IPS-20b (cell line): ENCODE measurements around the gene FCAMR.

ENCODE experiments used
- H3K27ac ChIP-seq: one replicate; pipeline ENCODE4 v1.5.1; 2013; ENCODE audit warnings: low read length
- H3K27me3 ChIP-seq: 2 replicates; pipeline ENCODE4 v1.6.1; 2013; ENCODE audit warnings: mild to moderate bottlenecking, low read length, inconsistent platforms; ENCODE audit not compliant: insufficient read depth
- H3K36me3 ChIP-seq: 2 replicates; pipeline ENCODE4 v1.6.1; 2013; ENCODE audit warnings: low read depth, mild to moderate bottlenecking, inconsistent platforms, low read length, moderate library complexity; ENCODE audit not compliant: insufficient read depth
- H3K4me1 ChIP-seq: 2 replicates; pipeline ENCODE4 v1.6.1; 2013; ENCODE audit warnings: mild to moderate bottlenecking, control low read depth, inconsistent platforms, low read length, moderate library complexity; ENCODE audit not compliant: insufficient read depth
- H3K4me3 ChIP-seq: 2 replicates; pipeline ENCODE4 v1.5.1; 2013; ENCODE audit warnings: mild to moderate bottlenecking, low read length, inconsistent platforms
- H3K9ac ChIP-seq: 2 replicates; pipeline ENCODE4 v1.6.1; 2013; ENCODE audit warnings: low read depth, mild to moderate bottlenecking, inconsistent platforms, low read length, moderate library complexity
- H3K9me3 ChIP-seq: 2 replicates; pipeline ENCODE4 v1.6.1; 2013; ENCODE audit warnings: mild to moderate bottlenecking, low read depth, low read length, inconsistent platforms; ENCODE audit not compliant: insufficient read depth

FCAMR gene, protein sequence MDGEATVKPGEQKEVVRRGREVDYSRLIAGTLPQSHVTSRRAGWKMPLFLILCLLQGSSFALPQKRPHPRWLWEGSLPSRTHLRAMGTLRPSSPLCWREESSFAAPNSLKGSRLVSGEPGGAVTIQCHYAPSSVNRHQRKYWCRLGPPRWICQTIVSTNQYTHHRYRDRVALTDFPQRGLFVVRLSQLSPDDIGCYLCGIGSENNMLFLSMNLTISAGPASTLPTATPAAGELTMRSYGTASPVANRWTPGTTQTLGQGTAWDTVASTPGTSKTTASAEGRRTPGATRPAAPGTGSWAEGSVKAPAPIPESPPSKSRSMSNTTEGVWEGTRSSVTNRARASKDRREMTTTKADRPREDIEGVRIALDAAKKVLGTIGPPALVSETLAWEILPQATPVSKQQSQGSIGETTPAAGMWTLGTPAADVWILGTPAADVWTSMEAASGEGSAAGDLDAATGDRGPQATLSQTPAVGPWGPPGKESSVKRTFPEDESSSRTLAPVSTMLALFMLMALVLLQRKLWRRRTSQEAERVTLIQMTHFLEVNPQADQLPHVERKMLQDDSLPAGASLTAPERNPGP

DNA sequence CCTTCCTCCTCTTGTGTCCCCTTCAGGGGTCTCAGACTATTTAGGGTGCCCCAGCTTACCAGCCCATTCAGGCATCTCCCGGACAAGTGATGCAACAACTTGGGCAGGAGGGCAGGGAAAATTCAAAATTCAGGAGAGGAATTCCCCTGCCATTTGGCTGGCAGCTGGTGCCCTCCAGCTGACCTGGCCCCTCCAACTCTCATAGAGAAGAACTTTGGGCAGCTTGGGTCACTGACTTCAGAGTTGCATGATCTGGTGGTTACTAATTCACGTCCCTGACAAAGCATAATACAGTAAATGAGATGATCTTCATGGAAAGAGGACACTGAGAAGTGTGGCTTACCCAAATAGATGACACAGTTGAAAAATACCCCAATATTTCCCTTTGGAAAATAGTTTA lies at the start of gene FCAMR:
FCAMR (minus strand) TSS at position 15 of the 400 bp plus-strand sequence. CDS start 335 bp downstream, outside the sequence.
- Histone ChIP-seq H3K4me3 (no peak within 1 kb of the TSS), H3K9ac (no peak within 1 kb of the TSS), H3K27ac (no peak within 1 kb of the TSS), H3K36me3 (no peaks in the 10 kb centered on the region), H3K4me1 (no peaks in the 10 kb centered on the region), H3K9me3 (no peaks in the 10 kb centered on the region), H3K27me3 (no peaks in the 10 kb centered on the region)

DNA sequence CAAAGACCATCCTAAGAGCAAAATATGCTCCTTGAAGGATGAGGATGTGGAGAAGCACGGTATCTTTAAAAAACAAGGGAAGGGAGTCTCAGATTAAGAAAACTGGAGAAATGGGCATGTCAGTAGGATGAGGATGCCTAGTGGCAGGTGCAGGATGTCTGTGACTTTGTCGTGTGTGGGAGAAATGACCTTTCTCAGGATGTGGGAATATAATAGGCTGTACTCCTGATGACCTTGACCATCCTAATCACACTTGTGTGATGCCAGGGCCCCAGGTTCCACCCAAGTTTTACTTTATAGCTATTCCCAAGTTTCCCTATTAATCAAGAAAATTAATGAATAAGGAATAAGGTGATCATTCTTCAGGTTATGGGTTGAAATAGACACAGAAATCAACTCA lies 49.4 kb upstream of the FCAMR start:
- H3K36me3 ChIP-seq: no peaks in the 10 kb centered on the region
- no peak overlapping the region for H3K9ac ChIP-seq
- no peak overlapping the region for H3K4me3 ChIP-seq
- no peaks in the 10 kb centered on the region for H3K4me1 ChIP-seq
- H3K27ac ChIP-seq: no peak overlapping the region
- no peaks in the 10 kb centered on the region for H3K27me3 ChIP-seq
- H3K9me3 ChIP-seq: no peaks in the 10 kb centered on the region

DNA sequence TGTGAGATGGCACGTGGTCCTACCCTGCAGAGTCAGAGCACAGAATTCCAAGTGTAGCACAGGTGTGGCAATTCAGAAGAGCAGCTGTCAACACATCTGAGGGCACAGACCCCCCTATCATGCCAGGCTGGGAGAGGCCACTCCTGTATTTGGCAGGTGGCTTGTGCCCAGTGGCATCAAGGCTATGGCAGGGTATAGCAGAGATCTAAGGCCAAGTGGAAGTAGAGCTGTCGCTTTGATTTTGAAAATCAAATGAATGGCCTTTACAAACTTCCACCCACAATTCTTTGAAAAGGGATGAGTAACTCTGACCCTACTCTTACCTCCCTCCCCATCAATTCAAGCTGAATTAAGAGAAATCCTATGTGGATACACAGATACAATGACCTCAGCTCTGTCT lies 48.9 kb upstream of the FCAMR start:
- no peak overlapping the region for H3K4me3 ChIP-seq
- H3K27me3 ChIP-seq: no peaks in the 10 kb centered on the region
- H3K9me3 ChIP-seq: no peaks in the 10 kb centered on the region
- no peaks in the 10 kb centered on the region for H3K36me3 ChIP-seq
- no peak overlapping the region for H3K9ac ChIP-seq
- no peaks in the 10 kb centered on the region for H3K4me1 ChIP-seq
- H3K27ac ChIP-seq: no peak overlapping the region

DNA sequence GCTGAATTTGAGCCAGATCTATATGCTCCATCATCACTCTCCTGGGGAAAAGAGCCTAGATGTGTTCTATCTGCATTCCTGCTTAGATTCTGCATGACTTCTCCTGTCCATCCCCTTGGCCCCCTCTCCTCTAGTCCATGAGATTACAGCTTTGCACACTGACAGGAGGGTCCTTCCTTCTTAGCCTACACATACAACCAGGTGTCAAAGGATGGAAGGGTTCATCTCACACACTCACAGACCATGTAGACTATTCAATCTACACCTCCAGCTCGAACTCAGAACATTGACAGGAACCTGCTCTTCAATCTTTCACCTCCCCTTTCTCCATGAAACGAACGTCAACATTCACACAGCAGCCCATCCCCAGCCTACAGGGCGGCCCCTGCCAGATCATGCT lies 48.4 kb upstream of the FCAMR start:
- H3K9me3 ChIP-seq: no peaks in the 10 kb centered on the region
- no peaks in the 10 kb centered on the region for H3K36me3 ChIP-seq
- no peak overlapping the region for H3K27ac ChIP-seq
- no peaks in the 10 kb centered on the region for H3K4me1 ChIP-seq
- H3K9ac ChIP-seq: no peak overlapping the region
- H3K27me3 ChIP-seq: no peaks in the 10 kb centered on the region
- no peak overlapping the region for H3K4me3 ChIP-seq

DNA sequence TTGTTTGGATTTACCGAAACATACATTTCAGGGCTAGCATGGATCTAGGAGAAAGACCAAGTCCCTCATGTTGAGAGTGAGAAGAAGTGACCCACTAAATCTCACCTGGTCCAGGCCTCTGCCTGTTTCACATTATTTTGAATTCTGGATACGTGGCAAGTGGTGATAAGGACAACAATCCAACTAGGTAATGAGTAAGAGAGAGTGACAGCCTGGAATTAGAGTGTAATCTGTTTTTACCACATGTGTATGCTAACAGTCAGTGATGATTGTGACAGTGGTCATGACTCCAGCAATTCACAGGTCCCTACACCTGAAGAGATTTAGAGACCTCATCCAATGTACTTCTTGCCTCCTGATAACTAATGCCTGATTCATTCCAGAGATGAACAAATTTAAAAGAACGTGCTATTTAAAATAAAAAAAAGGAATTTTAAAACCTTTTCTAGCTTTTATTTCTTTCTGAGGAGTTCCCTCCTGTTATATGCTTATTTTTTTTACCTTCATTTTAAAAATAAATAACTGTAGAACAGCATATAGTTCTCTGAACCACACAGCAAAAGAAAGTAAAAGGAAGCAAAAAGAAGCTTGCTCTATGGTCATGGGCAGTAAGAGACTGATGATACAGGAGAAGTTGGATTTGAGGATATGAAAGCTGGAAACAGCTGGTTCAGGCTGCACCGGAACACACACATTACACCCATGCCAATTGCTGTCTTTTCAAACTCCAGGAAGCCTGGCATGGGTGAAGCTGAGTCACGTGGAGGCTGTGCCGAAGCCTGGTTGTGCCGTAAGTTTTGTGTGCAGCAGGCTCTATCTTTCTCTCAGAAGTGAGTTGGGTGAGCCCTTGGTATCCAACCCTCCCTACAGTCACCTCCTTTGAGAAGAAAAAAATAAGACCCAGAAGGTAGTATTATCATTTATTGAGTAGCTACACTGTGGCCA lies 47.6 kb upstream of the FCAMR start:
- Histone ChIP-seq H3K9me3 (no peaks in the 10 kb centered on the region), H3K36me3 (no peaks in the 10 kb centered on the region), H3K27ac (no peak overlapping the region), H3K27me3 (no peaks in the 10 kb centered on the region), H3K9ac (no peak overlapping the region), H3K4me1 (no peaks in the 10 kb centered on the region), H3K4me3 (no peak overlapping the region)

DNA sequence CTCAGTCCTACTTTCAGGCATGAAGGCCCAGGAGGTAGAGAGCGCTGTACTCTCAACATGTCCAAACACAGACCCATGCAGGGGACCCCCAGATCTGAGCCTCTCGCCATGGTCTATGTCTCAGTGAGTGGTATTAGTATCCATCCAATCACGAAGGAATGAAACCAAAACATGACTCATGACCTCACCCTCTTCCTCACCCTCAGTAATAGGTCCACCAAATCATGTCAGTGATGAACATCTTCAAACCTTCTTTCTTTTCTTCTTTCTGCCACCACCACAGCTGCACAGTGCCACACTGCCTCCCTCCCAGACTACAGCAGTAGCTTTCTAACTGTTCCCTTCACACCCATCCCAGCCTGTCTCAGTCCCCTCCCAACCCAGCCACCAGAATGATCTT lies 45.5 kb upstream of the FCAMR start:
- Histone ChIP-seq H3K27ac (no peak overlapping the region), H3K9ac (no peak overlapping the region), H3K4me1 (no peaks in the 10 kb centered on the region), H3K9me3 (no peaks in the 10 kb centered on the region), H3K4me3 (no peak overlapping the region), H3K36me3 (no peaks in the 10 kb centered on the region), H3K27me3 (no peaks in the 10 kb centered on the region)

DNA sequence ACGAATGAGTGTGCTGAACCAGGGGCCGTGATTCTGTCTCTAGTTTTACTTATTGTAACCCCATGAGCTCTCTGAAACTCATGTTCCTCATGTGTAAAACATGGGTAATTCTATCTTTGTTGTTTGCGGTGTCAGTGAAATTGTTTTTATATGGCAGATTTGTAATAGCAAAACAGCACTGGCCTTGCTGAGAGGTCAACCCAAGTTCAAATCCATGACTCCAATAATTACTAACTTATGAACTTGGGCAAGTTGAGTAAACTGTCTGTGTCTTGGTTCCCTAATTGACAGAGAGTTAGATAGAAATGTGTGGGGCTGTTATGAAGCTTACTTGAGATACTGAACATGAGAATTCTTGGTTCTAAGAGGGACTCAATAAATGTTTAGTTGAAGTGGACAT lies 44.5 kb upstream of the FCAMR start:
- no peaks in the 10 kb centered on the region for H3K9me3 ChIP-seq
- no peaks in the 10 kb centered on the region for H3K4me1 ChIP-seq
- no peak overlapping the region for H3K27ac ChIP-seq
- H3K4me3 ChIP-seq: no peak overlapping the region
- no peaks in the 10 kb centered on the region for H3K36me3 ChIP-seq
- no peak overlapping the region for H3K9ac ChIP-seq
- no peaks in the 10 kb centered on the region for H3K27me3 ChIP-seq

DNA sequence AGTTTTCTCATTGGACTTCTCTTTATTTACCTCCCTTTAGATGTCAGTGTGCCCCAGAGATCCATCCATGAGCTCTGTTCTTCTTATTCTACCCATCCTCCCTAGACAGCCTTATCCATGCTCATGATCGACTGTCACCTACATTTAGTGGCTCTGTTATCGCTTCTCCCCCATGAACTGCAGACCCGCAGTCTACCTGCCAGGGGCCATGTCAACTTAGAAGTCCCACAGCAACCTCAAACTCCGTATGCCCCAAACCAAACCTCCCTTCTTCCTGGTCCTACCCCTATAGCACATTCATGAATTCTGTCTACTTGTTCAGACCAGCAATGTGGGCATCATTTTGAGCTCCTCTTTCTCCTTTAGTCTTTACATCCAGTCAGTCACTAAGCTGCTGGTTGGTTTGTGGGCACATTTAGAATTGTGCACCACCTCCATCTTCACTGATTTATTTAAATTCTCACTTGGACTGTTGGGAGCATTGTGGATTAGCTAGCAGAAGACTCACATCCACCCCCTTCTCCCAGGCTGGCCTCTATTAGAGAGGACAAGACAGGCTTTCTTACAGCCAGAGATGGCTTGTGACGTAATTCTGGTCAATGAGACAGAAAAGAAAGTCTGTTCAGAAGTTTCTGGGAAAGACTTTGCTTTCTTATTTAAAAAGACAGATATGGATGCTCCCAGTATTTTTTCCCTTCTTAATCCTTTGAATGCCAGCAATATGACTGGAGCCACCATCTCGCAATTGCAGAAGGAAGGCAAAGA lies 43.2 kb upstream of the FCAMR start:
- no peaks in the 10 kb centered on the region for H3K27me3 ChIP-seq

DNA sequence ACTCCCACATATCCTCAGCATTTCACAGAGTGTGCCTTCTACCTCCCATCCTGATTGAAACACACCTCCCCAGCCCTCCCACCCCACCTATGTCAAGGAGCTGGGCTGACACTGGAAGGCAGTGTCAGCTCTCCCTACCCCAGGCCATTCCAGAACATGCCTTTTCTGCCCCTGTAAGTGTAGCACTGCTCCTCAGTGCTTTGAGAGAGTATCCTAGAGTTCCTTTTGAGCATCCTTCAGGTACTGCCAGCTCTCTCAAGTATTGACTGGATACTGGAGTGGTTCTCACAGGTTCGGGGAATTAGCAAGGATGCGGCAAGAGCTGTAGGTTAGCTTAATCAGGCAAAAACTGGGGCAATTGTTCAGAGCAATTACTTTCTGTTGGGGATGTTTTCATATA lies 40.5 kb upstream of the FCAMR start:
- H3K9me3 ChIP-seq: no peaks in the 10 kb centered on the region
- H3K4me3 ChIP-seq: no peak overlapping the region
- H3K27me3 ChIP-seq: no peaks in the 10 kb centered on the region
- H3K4me1 ChIP-seq: no peaks in the 10 kb centered on the region
- H3K27ac ChIP-seq: no peak overlapping the region
- H3K9ac ChIP-seq: no peak overlapping the region
- H3K36me3 ChIP-seq: no peaks in the 10 kb centered on the region

More for the DNA sequence above, 43.2 kb upstream of the FCAMR start:
- Histone ChIP-seq H3K36me3 (no peaks in the 10 kb centered on the region), H3K4me1 (no peaks in the 10 kb centered on the region), H3K4me3 (no peak overlapping the region), H3K27ac (no peak overlapping the region), H3K9ac (no peak overlapping the region), H3K9me3 (no peaks in the 10 kb centered on the region)

DNA sequence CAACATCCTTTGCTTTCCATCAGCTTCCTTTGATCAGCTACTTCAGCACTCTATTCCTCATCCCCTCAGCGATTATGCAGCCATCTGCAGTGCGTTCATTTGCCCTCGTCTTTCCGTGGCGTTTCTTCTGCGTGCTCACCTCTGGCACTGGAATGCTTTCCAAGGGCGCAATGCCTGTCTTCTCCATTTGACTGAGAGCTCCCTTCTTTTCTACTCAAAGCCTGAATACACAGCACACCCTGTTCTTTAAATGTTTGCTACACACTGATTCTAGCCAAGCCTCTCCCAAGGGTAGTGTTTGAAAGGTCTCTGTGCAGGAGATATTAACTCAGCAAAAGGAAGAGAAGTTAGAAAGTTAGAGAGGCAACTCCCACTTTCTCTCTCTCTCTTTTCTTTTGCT lies 39.7 kb upstream of the FCAMR start:
- H3K36me3 ChIP-seq: no peaks in the 10 kb centered on the region
- H3K4me1 ChIP-seq: no peaks in the 10 kb centered on the region
- no peak overlapping the region for H3K27ac ChIP-seq
- no peak overlapping the region for H3K4me3 ChIP-seq
- no peaks in the 10 kb centered on the region for H3K9me3 ChIP-seq
- H3K27me3 ChIP-seq: no peaks in the 10 kb centered on the region
- no peak overlapping the region for H3K9ac ChIP-seq

DNA sequence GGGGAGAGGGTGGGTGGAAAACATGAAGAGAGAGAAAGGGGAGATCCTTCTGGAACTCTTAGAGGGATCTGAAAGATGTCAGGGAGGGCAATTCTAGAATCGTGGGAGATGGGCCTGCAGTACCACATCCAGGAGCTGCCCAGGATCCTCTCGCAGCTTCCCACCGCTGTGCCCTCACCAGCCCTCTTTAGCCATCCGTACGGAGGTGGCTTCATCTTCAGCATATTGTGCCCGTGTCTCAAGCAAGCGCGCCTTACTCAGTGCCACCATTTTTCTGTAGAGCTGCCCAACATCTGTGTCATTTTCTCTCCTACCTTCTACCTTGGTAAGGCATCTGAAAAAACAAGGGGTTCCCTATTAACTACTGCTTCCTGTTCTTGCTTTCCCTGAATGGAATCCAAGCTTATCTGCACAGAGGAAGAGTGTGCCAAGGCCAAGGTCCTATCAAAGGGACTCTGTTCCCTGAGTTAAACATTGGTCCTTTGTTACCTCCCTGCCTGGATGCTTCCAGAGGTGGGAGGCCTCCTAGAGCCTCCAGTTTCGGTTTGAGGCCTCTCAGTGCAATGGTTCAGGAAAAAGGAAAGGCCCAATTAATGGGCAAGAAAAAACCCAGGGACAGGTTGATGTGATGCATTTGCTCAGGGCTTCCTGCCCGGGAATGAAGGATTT lies 39.1 kb upstream of the FCAMR start:
- Histone ChIP-seq H3K36me3 (no peaks in the 10 kb centered on the region), H3K4me3 (no peak overlapping the region), H3K4me1 (no peaks in the 10 kb centered on the region), H3K9ac (no peak overlapping the region), H3K27me3 (no peaks in the 10 kb centered on the region), H3K27ac (no peak overlapping the region), H3K9me3 (no peaks in the 10 kb centered on the region)
